Measurements from ENCODE around the gene P4HB.
"Not testable (repeated sequence)": the region's sequence is repeated elsewhere in the genome, so short reads cannot be mapped to it uniquely, and the experiment has no call there.

The P4HB gene

DNA sequence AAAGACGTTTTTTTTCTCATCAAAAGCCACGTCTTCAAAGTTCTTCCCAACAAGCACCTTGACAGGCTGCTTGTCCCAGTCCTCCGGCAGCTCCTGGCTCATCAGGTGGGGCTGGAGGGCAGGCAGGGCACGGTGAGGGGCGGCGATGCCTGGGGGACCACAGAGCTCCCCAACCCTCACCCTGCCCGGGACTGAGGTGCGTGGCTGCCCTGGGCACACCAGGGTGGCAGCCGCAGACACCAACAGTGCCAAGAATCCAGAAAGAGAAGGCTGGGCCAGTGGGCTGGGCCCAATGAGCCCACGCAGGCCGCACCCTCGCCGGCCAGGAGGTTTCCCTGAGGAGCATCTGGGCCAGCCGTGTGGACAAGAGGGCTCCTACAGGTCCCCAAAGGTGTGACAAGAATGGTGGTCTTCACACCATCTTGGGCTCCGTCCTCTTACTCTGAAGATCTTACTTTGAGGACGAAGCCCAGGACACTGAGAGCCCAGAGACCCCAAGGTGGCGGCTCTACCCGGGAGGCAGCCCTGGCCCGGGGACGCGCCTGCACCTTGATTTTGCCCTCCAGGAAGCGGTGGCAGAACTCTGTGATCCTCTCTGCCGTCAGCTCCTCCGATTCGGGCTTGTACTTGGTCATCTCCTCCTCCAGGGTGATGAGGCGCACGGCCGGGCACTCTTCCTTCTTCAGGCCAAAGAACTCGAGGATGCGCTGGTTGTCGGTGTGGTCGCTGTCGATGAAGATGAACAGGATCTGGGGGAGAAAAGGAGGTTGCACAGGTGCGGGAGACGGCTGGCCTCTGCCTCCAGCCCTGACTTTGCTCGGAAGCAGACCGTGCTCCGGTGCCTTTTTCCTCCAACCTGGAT lies 14.2 kb downstream of the P4HB start:
- no peak for DNase-seq (ENCODE audit: low read depth in 2 of 2)

DNA sequence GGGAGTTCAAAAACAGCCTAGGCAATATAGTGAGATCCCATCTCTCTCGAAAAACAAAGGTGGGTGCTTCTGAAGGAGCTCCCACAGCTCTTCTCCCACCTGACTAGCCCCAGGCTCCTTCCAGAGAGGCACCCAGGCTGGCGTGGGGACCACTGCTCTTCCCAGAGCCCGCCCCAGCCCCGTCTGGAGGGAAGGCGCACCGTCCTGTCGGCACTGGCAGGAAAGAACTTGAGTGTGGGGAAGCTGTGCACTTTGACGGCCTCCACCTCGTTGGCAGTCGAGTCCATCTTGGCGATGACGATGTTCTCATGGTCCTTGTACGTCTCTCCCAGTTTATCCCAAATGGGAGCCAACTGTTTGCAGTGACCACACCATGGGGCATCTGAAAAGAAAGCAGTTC lies 15.0 kb downstream of the P4HB start:
- no peak for DNase-seq (ENCODE audit: low read depth in 2 of 2)

DNA sequence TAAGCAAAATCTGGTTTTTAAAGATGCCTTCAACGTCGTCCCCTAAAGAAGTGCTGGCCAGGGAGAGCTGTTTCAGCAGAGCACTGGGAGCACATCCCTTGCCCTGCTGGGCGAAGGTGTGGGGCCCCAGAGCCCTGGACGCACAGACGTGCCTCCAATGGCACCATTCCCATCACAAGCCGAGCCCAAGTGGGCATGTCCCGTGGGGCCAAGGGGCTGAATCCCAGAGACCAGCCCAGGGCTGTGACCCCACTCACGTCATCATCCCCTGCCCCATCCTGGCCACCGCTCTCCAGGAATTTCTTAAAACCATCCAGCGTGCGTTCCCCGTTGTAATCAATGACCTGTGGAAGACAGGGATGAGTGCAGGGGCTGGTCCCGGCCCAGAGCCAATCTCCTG lies 15.4 kb downstream of the P4HB start:
- no peak for DNase-seq (ENCODE audit: low read depth in 2 of 2)

DNA sequence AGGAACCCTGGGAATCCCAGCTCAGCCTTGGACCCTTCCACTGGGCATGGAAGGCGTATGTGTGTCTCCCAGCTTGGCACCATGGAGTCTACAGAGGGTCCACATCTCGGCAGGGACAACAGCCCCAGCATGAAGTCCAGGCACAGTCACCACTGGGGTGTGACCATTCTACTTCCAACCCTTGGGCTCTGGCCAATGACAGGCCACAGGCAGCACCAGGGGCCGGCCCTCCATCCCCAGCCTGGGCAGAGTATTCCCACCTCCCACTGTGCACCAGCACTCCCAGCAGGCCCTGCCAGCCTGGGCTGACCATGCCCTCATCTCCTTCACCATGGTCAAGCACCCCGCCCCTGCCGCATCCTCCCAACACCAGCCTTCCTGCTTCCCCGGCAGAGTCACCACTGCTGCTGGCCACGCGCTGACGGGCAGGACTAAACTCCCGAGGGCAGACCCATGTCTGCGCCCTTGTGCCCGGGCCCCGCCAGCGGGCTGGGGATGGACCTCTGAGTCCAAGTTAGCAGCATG lies 15.9 kb downstream of the P4HB start:
- no peak for DNase-seq (ENCODE audit: low read depth in 2 of 2)

DNA sequence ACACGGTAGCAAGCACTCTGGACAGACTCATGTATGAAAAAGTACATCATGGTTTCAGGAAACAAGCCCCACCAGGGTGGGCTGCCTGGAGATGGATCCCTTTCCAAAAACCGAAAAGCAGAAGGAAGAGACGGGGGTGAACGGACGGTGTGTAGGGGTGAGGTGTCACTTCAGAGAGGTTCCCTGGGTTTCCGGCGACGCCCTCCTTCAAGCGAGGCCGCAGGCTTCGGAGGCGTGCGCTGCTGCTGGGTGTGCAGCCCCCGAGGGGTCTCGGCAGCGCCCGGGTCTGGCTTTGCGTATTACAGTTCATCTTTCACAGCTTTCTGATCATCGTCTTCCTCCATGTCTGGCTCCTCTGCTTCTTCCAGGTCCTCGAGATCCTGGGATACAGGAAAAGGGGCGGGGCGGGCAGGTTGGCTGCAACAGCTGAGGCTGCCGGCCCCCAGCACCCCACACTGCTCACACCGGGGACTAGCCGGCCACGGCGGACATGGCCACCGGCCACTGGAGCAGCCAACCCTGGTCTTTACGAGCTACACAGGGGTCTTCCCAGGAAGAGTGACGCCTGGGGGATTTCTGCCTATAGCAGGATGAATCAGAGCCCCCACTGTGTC lies 16.5 kb downstream of the P4HB start:
- no peak for DNase-seq (ENCODE audit: low read depth in 2 of 2)

DNA sequence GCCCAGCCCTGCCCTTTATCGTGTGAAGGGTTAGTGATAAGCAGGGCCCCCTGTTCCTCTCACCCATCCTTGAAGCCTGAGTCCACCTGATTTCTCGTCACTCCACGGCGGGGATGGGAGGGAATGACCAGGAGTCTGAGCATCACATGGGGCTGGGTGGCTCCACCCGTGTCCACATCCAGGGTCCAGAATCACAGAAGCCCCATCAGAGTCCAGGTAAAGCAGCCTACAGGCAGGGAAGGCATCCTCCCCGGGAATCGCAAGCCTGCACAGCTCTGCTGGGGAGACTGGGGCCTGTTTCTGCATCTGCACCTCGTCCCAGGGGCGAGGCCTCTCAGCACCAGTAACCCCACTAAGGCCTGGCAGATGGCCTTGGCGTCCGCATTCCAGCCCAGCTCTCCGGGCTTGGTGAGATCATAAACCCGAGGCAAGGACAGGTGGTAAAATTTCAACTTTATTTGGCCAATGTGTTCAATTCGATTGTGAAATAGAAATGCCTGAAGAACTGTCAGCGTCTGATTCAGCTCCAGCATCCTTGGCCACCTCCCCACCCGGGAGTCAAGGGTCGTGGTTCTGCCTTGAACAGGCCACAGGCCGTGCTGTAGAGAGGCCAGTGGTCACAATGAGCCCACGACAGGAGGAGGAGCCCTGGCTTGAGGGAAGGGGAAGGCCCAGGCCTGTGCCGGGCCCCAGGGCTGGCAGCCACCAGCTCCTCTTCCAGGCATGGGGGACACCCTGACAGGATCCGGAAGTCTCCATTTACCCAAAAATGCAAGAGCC lies 17.4 kb downstream of the P4HB start:
- DNase-seq (ENCODE audit: low read depth in 2 of 2), result no peak

DNA sequence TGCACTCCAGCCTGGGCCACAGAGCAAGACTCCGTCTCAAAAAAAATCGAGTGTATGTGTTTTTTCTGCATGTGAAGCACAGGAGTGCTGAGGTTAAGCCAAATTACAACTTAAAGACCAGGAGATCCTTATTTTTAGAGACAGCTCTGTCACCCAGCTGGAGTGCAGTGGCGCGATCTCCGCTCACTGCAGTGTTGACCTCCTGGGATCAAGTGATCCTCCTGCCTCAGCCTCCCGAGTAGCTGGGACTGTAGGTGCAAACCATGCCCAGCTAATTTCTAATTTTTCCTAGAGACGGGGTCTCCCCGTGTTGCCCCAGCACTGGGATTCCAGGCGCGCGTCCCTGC lies 18.0 kb downstream of the P4HB start:
- no peak for DNase-seq (ENCODE audit: low read depth in 2 of 2)

DNA sequence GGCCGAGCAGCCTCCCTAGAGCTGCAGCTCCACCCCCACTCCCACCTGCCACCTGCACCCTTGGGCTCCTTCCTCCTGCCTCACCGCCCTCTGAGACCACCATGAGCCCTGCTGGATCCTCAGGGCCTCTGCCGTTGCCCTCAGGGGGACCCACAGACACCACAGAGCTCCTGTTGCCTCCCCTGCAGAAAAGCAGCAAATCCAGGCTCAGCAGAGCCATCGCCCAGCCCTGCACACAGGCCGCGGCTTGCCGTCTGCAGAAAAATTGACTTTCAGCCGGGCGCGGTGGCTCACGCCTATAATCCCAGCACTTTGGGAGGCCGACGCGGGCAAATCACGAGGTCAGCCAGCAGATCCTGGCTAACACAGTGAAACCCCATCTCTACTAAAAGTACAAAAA lies 18.5 kb downstream of the P4HB start:
- no peak for DNase-seq (ENCODE audit: low read depth in 2 of 2)

DNA sequence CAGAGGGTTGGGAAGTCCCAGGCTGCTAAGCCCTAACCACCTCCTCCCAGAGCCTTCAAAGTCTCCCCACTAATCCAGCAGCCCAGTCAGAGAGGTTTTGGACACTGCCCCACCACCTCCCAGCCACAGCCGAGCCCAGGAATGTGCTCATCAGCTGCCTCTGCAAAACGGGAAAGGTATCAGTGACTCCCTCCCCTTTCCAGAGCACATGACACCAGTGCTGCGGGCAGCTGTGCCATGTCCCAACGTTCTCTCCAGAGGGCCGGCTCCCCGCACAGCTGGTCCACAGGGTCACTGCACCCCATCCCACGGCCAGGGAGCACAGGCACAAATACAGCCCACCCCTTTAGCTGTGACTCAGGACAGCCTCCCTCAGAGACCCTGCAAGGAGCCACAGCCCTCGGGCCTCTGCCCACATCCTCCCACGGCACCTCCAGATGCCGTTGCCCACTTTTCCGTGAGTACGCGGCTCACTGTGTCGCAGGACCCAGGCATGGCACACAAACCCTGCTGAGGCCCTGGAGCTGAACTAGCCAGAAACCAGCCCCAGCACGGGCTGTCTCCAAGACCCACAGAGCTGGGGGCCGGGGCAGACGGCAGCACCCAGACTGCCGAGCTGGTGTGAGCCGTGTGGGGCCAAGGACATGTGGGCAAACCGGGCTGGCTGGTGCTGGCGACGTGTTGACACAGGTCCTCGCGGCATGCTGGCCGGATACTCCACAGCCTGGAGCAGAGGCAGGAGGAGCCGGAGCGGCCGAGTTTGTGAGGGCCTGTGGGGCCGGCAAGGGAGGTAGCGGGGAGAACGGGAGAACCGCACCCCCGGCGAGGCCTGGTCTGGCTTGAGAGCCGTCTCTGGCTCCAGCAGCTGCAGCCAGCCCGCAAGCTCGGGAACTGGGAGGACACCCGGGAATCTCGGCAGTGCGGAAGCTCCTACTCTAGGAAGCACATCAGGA lies 19.2 kb downstream of the P4HB start:
- no peak for DNase-seq (ENCODE audit: low read depth in 2 of 2)

DNA sequence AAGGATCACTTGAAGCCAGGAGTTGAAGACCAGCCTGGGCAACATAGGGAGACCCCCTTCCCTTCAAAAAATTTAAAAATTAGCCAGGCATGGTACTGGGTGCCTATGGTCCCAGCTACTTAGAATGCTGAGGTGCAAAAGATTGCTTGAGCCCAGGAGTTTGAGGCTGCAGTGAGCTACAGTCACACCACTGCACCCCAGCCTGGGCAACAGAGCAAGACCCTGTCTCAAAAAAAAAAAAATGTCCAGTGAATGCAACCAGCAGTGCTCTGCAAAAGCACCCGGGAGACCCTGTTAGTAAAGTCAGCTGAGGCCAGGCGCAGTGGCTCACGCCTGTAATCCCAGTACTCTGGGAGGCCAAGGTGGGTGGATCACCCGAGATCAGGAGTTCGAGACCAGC lies 20.3 kb downstream of the P4HB start:
- not testable (repeated sequence) for DNase-seq (ENCODE audit: low read depth in 2 of 2)

DNA sequence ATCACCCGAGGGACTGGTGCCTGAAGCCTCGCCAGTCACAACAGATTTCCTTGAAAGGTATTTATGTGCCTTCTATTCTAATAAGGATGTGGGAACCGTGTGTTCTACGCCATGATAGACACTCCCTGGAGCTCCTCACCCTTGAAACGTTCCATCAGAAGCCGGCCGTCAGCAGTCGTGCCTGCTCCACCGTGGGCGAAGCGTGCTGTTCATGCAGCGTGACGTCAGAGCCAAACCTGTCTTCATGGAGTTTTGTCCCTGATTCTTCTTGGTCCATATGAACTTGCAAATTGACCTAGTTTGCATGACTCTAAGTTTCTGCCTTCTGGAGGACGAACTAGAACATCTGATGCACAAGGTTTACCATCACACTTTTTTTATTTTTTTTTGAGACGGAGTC lies 21.0 kb downstream of the P4HB start:
- DNase-seq (ENCODE audit: low read depth in 2 of 2), result no peak

DNA sequence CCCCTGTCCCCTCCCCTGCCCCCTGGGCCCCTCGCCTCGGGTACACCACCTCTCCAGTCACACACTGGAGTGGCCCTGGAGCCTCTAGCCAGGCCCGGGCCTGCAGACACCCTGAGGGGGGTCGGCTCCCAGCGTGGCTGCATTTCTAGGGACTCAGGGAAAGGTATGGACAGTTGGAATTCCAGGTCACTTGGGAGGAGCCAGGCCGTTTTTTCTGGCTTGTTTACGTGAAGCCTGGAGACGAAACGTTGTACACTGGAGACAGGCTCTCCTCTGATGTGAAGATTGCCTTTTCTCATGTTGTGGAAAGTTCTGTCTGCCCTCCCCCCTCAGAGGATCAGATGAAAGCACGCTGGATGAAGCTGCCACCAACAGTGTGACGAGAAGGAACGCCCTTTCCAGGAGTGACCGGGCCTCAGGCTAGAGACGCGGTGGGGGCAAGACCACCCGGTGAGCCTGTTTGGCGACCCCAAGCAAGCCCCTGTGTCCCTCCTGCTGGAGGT lies 21.5 kb downstream of the P4HB start:
- no peak for DNase-seq (ENCODE audit: low read depth in 2 of 2)

DNA sequence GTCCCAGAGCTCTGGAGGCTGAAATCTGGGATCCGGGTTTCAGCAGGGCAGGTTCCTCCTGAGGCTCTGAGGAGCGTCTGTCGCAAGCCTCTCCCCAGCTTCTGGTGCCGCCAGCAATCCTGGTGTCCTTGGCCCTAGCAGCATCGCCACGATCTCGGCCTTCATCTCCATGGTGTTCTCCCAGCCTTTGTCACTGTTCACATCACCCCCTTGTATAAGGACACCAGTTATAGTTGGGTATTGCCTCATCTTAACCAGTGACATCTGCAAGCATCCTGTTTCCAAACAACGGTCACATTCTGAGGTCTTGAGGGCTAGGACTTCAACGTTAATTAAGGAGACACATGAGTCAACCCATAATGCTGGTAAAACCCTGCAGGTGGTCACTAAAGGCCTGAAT lies 22.7 kb downstream of the P4HB start:
- no peak for DNase-seq (ENCODE audit: low read depth in 2 of 2)

DNA sequence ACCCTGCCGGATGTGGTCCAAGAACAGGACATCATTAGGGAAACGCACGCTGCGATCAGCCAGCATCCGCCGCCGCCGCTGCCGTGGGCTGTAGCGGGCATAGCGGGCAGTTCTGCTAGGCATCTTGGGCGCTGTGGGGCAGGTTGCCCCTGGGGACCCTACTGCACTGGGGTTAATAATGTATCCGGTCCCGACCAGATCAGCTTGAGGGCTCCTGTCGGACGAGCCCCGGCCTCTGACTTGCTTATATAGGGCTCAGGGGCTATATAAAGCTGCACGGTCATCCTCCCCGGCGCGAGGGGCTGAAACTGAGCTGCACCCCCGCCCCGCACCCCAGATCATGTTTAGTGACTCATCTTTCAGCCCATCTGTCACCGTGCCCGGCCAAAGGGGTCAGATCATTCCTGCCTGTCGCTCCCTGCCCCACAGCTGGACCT lies 25.5 kb downstream of the P4HB start, which contains the start of gene PPP1R27:
PPP1R27 (minus strand) TSS at position 220 of the 437 bp plus-strand sequence; CDS start at position 123, 97 bp downstream.
- DNase-seq (ENCODE audit: low read depth in 2 of 2), result no peak

DNA sequence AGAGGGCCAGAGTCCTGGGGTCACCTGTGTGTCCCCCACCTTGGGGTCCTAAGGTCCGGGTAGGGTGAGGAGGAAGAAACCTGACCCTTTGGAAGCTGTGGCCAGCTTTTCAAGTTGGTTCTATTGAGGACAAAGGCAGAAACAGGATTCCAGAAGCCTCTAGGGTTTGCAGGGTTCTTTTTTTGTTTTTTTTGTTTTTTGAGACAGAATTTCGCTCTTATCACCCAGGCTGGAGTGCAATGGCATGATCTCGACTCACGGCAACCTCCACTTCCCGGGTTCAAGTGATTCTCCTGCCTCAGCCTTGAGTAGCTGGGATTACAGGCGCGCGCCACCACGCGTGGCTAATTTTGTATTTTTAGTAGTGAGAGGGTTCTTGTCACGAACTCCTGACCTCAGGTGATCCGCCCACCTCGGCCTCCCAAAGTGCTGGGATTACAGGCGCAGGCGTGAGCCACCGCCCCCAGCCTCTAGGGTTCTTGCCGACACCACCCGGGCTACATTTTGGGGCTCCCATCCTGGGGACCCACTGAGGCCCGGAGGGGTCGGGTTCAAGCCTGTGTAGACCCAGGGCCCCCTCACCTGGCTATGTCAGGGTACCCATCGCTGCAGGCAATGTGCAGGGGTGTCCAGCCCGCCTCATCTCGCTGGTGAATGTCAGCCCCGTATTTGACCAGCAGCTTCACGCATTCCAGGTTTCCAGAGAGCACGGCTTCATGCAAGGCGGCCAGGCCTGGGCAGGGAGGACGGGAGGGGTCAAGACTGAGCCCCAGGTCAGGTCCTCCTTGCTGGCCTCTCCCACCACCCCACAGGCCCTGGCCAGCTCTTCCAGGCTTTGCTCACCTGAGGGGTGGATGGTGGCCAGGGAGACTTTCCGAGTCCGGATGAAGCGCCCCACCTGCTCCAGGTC lies 26.2 kb downstream of the P4HB start:
- no peak for DNase-seq (ENCODE audit: low read depth in 2 of 2)

DNA sequence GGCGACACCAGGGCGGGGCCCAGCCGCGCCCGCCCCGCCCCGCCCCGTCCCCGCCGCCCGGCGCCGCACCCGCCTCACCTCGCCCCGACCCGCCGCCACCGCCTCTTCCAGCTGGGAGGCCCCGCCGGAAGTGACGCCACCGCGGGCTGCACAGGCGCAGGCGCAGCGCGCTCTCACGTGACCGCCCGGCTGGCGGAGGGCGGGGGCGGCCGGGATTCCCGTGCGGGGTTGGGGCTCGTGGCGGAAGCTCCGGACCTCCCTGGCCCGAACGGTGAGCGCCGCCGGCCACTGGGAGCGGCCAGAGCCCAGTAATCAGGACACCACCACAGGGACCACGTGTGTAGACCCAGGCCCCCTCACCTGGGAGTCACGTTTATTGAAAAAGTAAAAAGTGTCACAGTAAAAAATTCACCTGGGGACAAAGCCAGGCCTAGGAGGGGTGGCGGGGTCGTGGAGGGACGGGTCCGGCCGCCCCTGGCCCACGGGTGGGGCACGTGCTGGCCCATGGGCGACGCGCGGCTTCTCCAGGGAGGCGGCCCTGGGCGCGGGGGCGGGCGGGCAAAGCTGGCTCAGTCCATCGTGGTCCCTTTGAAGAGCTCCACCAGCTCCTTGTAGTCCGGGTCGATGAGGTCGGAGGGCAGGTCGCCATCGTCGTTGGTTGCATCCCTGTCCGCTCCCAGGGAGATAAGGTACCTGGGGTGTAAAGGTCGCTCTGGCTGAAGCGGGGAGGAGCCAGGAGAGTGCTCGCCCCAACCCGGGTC lies 27.0 kb downstream of the P4HB start, which contains the start of gene MCRIP1:
MCRIP1 (minus strand) TSS at position 132 of the 761 bp plus-strand sequence. CDS start 8,785 bp downstream, outside the sequence.
- peak; percentile 86 to 89 for DNase-seq (ENCODE audit: low read depth in 2 of 2)

DNA sequence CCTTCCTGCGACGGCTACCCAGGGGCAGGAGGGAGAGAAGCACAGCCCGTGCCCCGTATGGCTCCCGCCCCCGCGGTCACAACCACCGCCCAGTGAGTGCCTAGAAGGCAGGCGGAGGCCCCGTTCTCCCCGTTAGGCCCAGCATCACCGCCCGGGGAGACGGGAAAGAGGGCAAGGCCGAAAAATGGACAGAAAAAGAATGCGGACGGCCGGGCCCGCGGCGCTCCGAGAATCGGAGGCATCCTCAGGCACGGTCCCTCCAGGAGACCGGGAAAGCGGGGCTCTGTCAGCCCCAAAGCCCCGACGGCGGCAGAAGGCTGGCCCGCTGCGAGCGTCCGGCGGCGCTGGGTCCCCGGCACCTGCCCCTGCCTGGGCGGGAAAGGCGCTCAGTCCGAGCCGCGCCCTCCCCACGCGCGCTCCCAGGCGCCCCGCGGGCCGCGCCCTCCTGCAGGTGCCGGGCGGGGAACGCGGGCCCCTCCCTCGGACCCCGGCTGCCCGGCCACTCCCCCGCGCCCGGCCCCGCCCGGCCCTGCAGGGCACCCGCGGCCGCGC lies 27.7 kb downstream of the P4HB start:
- DNase-seq (ENCODE audit: low read depth in 2 of 2), result no peak

DNA sequence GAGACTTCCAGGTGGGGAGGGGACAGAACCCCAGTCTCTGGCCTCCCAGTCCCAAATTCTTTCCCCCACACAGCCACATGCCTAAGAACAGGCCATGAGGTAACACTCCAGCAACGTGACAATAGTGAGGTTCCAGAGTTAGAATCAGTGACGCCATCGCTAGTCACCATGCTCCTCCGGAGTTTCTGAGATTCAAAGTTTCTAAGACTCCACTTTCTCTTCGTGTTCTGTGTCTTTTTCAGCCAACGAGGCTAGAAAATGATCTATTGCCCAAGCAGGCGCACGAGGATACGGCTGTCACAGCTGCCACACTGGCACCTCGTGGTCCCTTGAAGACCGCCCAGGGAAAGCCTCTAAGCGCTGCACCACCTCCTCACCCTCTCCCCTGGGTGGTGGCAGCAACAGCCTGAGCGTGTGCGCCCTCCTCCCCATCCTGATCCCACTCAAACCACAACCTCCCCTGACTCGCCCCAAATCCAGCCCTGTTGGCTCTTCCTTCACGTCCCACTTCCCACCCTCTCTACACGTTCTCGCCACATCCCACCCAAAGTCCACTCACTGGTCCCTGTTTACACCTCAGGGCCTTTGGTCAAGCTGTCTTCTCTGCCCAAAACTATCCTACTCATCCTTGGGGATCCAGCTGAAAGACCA lies 28.3 kb downstream of the P4HB start:
- no peak for DNase-seq (ENCODE audit: low read depth in 2 of 2)

Data from stimulated activated CD8-positive, alpha-beta memory T cell treated with anti-CD3 and anti-CD28 coated beads, Interleukin-2, amount 100 ng/mL, for 1 hour (primary cell).